ENCODE results near the gene ECT2. TPM values are rescaled to one million over a fixed set of nuclear protein-coding genes. Genes with fewer than 3 reads are reported as not detected.
"Not testable (repeated sequence)": the region's sequence is repeated elsewhere in the genome, so short reads cannot be mapped to it uniquely, and the experiment has no call there.

ECT2 gene
- total RNA-seq, 1 donor from 2014 or later = 4.2 TPM

- ATAC-seq (ENCODE audit: poor library complexity) (no peak), DNase-seq (no peak)
- intact Hi-C loops (cut with DNase I) = no loop called here
Observed at GRCh38 chr3:172787746-172788145, 37.2 kb downstream of the ECT2 start.

GRCh38 chr3:172799246-172799645, 48.7 kb downstream of the ECT2 start:
- intact Hi-C loops (cut with DNase I) = no loop called here
- DNase-seq (no peak), ATAC-seq (ENCODE audit: poor library complexity) (no peak)

- intact Hi-C loops (cut with DNase I) = no loop called here
- ATAC-seq (ENCODE audit: poor library complexity) (no peak), DNase-seq (no peak)
Observed at GRCh38 chr3:172800156-172800555, 49.6 kb downstream of the ECT2 start.

- ATAC-seq (ENCODE audit: poor library complexity) = no peak
- DNase-seq = no peak
- intact Hi-C loops (cut with DNase I) = no loop called here
Observed at GRCh38 chr3:172803489-172803888, 53.0 kb downstream of the ECT2 start.

GRCh38 chr3:172804323-172804722, 53.8 kb downstream of the ECT2 start:
- intact Hi-C loops (cut with DNase I) = no loop called here
- DNase-seq (no peak), ATAC-seq (ENCODE audit: poor library complexity) (no peak)

GRCh38 chr3:172808969-172809546, 58.5 kb downstream of the ECT2 start:
- ATAC-seq (ENCODE audit: poor library complexity) (peak; percentile 56), DNase-seq (no peak)
- intact Hi-C loops (cut with DNase I) = loop anchor here (5.0 kb wide), 1 partner anchor 743 kb away; no protein-coding TSS in a partner anchor

GRCh38 chr3:172811099-172811498, 60.6 kb downstream of the ECT2 start:
- intact Hi-C loops (cut with DNase I) = no loop called here
- DNase-seq = no peak
- ATAC-seq (ENCODE audit: poor library complexity) = no peak

GRCh38 chr3:172813462-172813861, 62.9 kb downstream of the ECT2 start:
- ATAC-seq (ENCODE audit: poor library complexity) = no peak
- intact Hi-C loops (cut with DNase I) = no loop called here

GRCh38 chr3:172814738-172815137, 64.2 kb downstream of the ECT2 start:
- ATAC-seq (ENCODE audit: poor library complexity) (no peak), DNase-seq (no peak)
- intact Hi-C loops (cut with DNase I) = no loop called here

More at GRCh38 chr3:172813462-172813861, 62.9 kb downstream of the ECT2 start:
- DNase-seq = no peak

- DNase-seq = no peak
- peak; percentile 91 for ATAC-seq (ENCODE audit: poor library complexity)
- intact Hi-C loops (cut with DNase I) = no loop called here
Observed at GRCh38 chr3:172815857-172816256, 65.3 kb downstream of the ECT2 start.

- ATAC-seq (ENCODE audit: poor library complexity) = peak; percentile 50
- intact Hi-C loops (cut with DNase I) = no loop called here
- DNase-seq = no peak
Observed at GRCh38 chr3:172816281-172816680, 65.8 kb downstream of the ECT2 start.

GRCh38 chr3:172816968-172817367, 66.4 kb downstream of the ECT2 start:
- ATAC-seq (ENCODE audit: poor library complexity) (peak; percentile 56), DNase-seq (no peak)
- intact Hi-C loops (cut with DNase I) = no loop called here

GRCh38 chr3:172820492-172820891, 70.0 kb downstream of the ECT2 start:
- intact Hi-C loops (cut with DNase I) = no loop called here
- DNase-seq = no peak
- no peak for ATAC-seq (ENCODE audit: poor library complexity)

- no peak for ATAC-seq (ENCODE audit: poor library complexity)
- DNase-seq = no peak
- intact Hi-C loops (cut with DNase I) = no loop called here
Observed at GRCh38 chr3:172824229-172824628, 73.7 kb downstream of the ECT2 start.

- DNase-seq; intact Hi-C loops (cut with DNase I); ATAC-seq (ENCODE audit: poor library complexity): not testable (repeated sequence)
Observed at GRCh38 chr3:172827231-172827630, 76.7 kb downstream of the ECT2 start.

GRCh38 chr3:172832983-172833382, 82.5 kb downstream of the ECT2 start:
- intact Hi-C loops (cut with DNase I) = loop anchor here (5.0 to 10.0 kb wide), 2 partner anchors 139 to 212 kb away; no protein-coding TSS in a partner anchor
- no peak for ATAC-seq (ENCODE audit: poor library complexity)
- no peak for DNase-seq

GRCh38 chr3:172836390-172836997, 86.0 kb downstream of the ECT2 start:
- ATAC-seq (ENCODE audit: poor library complexity) = peak; percentile 71
- no peak for DNase-seq
- intact Hi-C loops (cut with DNase I) = loop anchor here (10.0 kb wide), 1 partner anchor 208 kb away; no protein-coding TSS in a partner anchor

GRCh38 chr3:172839679-172840078, 89.2 kb downstream of the ECT2 start:
- no peak for ATAC-seq (ENCODE audit: poor library complexity)
- intact Hi-C loops (cut with DNase I) = loop anchor here (10.0 kb wide), 1 partner anchor 205 kb away; no protein-coding TSS in a partner anchor
- no peak for DNase-seq

GRCh38 chr3:172840463-172840862, 89.9 kb downstream of the ECT2 start:
- ATAC-seq (ENCODE audit: poor library complexity) = no peak
- intact Hi-C loops (cut with DNase I) = no loop called here
- DNase-seq = no peak

- DNase-seq (no peak), ATAC-seq (ENCODE audit: poor library complexity) (no peak)
- intact Hi-C loops (cut with DNase I) = no loop called here
Observed at GRCh38 chr3:172840913-172841312, 90.4 kb downstream of the ECT2 start.

Data from Right ventricle myocardium superior (tissue), 1 donor.